GM21423 (cell line): ENCODE results near the gene MYH15.
A peak's percentile ranks its signal among the peaks of the same experiment; 100 is the strongest.
"Not testable (repeated sequence)": the region's sequence is repeated elsewhere in the genome, so short reads cannot be mapped to it uniquely, and the experiment has no call there.

Experiments used
- ATAC-seq: cut with Tn5 transposase; IDR thresholded peaks from one replicate; pipeline ENCODE4 v1.9.1; 2021; ENCODE audit warnings: mild to moderate bottlenecking, moderate library complexity; ENCODE audit not compliant: unreplicated experiment

MYH15 gene

GRCh38 chr3:108391917-108392593 lies 118.3 kb downstream of the MYH15 start:
- ATAC-seq = no peak

DNA sequence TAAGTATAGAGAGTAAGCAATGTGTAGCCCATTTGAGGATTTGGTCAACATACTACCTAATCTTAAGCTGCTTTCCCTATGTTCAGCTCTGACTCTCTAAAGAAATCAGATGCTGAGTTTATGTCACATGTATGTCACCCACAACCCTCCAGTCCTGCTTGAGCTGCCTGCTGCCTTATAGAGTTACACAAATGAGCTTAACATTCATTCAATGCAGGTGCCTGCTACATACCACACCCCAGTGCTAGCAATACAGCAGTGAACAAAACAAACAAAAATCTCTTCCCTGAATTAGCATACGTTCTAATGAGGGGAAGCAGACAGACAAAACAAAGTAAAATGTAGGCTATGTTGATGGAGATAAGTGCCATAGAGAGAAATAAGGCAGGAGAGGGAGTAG lies 121.0 kb downstream of the MYH15 start:
- ATAC-seq = no peak

DNA sequence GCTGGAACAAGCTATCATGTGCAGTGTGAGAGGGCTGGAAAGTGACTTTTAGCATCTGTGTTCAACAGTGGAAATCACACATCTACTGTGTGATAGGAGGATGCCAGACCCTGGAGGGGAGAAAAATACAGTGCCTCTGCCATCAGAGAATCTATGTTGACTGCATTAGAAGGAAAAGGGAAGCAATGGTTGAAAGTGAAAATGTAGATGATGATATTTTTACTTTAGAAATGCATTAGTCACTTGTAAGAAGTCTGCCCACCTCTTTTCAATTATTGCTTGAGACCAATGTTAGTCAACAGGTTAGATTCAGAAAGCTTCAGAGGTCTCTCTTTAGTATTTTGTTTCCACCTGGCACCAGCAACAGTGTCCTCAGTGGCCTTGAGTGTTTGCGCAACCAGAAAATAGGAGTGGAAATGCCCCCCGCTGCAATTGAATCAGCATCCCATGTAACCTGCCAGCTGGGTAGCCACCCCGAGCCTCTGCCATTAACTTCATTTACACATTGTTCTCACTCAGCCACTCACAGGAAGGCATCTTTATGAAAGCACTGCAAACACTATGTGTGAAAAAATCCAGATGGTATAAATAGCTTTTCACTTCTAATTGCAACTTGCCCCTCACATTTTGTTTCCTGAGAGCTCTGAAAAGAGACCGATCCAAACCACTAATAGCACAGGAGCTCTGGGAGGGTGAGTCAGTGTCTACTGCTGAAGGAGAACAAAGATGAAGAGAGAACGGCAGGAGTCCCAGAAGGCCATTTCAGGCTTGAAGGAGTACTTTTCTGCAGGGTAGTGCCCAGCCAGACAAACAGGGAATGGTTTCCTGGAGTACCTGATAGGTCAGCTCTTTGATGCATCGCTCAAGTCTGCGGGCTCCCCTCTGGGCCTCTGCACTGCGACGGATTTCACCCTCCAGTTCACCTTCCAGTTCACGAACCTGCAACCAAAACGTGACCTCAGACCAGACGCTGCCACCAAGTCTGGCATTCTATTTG lies 122.0 kb downstream of the MYH15 start:
- peak; percentile 65 for ATAC-seq

DNA sequence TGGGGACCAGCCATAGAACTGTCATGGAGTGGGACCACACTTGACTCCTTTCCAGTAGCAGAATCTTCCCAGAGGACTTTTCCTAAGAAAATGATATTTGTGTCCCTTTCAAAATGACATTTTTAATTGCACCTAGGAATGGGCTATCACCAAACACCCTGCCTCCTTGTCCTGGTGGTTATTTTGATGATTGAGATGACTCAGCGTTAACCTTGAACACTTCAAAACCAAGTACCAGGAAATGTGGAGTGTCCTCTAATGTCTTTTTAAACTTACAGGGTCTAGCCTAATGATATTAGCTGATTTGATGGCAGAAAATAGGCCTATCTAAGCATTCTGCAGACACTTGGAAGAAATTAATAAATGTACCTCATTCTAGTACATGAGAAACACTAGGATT lies 123.3 kb downstream of the MYH15 start:
- no peak for ATAC-seq

- no peak for ATAC-seq
These were observed 127.1 kb downstream of the MYH15 start for GRCh38 chr3:108383306-108383705.

DNA sequence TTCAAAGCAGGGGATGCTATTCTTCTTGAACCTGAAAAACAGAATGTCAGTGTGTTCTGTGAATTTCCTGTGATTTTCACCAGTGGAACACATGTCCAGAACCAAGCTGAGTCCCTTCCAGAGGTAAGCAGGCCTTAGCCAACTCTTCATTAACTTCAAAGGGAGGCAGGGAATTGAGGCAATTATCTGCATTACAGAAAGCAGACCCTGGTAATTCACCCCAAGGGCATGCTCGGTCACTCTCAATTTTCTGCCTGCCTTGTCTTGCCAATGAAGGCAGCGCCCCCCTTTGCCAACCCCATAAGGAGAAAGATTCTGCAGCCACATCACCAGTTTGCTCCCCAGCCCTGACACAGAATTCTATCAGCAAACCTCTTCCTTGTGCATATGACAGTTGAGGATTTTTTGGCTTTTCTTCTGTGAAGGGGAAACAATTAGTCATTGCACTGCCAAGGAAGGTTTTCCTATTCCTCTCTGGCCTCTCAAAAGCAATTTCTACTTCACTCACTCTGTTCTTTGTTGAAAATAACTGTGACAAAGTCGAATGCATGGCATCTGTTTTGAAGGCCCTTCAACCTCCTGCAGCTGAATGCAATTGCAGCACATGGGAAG lies 128.8 kb downstream of the MYH15 start:
- no peak for ATAC-seq

GRCh38 chr3:108380128-108380795 lies 130.1 kb downstream of the MYH15 start:
- no peak for ATAC-seq

GRCh38 chr3:108378952-108379342 lies 131.4 kb downstream of the MYH15 start:
- not testable (repeated sequence) for ATAC-seq

- no peak for ATAC-seq
These were observed 132.0 kb downstream of the MYH15 start for GRCh38 chr3:108378153-108378951.

GRCh38 chr3:108377384-108377783 lies 133.0 kb downstream of the MYH15 start:
- no peak for ATAC-seq

- no peak for ATAC-seq
These were observed 134.4 kb downstream of the MYH15 start for GRCh38 chr3:108376026-108376425.

GRCh38 chr3:108359011-108359410 lies 151.4 kb downstream of the MYH15 start:
- ATAC-seq = no peak

DNA sequence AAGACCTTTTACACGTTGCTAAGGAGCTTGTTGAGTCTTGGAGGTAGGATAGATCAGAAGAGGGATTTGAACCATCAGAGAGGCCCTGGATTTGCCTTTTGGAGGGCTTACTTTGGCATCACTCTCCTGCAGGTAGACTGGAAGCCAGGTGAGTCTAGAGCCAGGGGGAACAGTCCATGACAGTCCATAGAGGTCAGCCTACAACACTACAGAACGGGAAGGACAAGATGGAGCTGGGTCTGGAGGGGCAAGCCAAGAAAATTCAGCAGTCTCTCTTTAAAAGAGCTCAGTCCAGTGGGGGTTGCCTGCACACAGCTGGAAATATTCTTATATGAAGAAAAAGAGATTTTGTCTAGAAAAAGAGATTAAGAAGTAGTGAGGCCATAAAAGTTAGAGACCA lies 153.4 kb downstream of the MYH15 start:
- ATAC-seq = no peak

DNA sequence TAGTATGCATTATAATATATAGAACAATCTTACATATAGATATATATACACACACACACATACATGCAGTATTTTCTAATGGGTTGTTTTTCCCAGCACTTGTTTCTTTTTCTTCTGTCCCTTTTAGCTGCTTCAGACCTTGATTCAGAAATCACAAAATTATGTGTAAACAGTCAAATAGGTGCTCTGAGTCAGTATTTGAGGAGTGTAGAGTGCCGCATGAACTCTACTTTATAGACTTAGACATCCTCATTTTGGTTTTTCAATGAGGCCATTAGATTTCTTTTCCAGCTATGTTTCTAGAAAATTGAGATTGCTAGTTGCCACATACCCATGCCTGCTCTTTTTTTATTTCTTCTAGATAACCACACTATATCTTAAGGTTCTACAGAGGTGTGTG lies 155.8 kb downstream of the MYH15 start:
- no peak for ATAC-seq

DNA sequence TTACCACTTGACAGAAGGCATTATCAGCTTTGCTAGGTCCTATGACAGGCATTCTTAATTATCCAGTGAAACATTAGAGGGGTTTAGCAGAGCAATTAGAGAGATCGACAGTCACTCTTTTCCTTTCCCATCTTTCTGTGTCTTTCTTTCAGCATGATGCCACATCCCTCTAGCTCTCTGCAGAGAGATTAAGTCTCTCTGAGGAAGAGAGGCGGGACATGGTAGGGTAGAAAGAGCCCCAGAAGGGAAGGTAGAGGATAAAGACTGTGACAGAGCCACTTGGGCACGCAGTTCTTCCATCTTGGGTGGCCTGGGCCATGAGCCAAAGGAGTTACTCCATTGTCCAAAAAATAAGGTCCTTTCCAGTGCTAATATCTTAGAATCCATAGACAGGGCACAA lies 158.2 kb downstream of the MYH15 start:
- ATAC-seq = no peak

GRCh38 chr3:108346301-108347227 lies 163.8 kb downstream of the MYH15 start:
- ATAC-seq = no peak

GRCh38 chr3:108345492-108346205 lies 164.7 kb downstream of the MYH15 start:
- no peak for ATAC-seq

GRCh38 chr3:108343491-108343890 lies 166.9 kb downstream of the MYH15 start:
- ATAC-seq = no peak
